ENCODE data around the gene FOXO6. TPM values are rescaled to one million over a fixed set of nuclear protein-coding genes. Genes with fewer than 3 reads are reported as not detected.

The FOXO6 gene
- total and polyA plus RNA-seq, 2 of the 13 experiments (the other 11 are each of a cell fraction or from before 2014, with no cell fraction given) = 0.13 TPM; not detected in 1

DNA sequence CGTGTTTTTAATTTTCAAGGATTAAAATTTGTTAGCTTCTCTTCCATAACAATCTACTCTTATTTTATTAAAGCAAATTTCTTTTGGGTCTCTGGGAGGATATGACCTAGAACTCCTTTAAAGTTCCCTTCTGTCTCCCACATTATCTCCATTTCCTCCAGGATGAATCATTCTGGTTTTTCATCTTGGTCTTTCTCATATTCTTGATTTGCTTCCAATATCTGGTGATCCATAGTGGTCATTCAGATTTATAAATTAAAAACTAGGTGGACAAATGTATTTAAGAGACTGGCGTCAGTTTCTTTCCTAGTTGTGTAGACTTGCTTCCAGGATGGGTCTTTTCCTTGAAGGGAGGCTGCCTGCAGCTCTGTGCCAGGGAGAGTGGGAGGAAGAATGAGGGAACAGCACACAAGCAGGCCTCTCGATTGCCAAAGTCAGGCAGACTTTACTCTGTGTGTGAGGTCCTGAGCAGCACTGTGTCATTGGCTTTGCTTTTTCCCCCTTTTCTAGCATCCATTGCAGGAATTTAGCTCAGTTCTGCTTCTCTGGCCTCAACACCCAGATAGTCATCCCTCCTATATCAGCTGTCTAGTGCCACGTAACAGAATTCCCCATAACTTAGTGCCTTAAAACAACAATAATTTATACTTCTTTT lies 48.1 kb upstream of the FOXO6 start (continued):
- TF ChIP-seq ZNF142 (CRISPR knock-in tag; IDR thresholded peaks at IDR 0.05) = no peak
- no peak for TF ChIP-seq ZNF143 (CRISPR knock-in tag; IDR thresholded peaks at IDR 0.05)

DNA sequence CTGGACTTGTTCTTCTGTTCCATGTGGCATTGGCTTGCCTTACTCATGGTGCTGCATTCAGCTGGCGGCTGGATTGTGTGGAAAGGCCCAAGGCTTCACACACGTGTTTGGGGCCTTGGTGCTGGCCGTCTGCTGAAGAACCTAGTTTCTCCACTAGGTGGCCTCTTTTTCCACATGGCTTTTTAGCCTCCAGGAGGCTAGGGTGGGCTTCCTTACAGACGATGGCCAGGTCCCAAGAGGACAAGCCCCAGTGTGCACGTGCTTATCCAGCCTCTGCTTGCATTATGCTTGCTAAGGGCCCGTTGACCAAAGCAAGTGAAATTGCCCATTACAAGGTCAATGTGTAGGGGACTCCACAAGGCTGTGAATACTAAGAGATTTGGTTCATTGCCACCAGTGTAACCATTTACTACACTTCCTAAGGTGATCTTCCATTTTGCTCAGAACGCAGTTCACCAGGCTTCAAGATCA lies 47.5 kb upstream of the FOXO6 start:
- ChIA-PET POLR2A (no interaction called here), CTCF (ENCODE audit: low intra/inter-chr PET ratio, low total read pairs) (interaction anchor here (1.1 kb wide), 1 partner anchor 119 kb away, joined by 3 read pairs; no protein-coding TSS in a partner anchor)
- peak; percentile 24 for DNase-seq (ENCODE audit: low spot score)
- Histone ChIP-seq H3K79me2 (ENCODE audit: insufficient read depth, low read length) (no peaks in the 10 kb centered on the region), H2AFZ (ENCODE audit: low read length) (no peak overlapping the region), H3K9ac (ENCODE audit: insufficient read depth, low read depth, low read length) (no peak overlapping the region), H3K4me2 (ENCODE audit: low read depth, low read length) (no peak overlapping the region), H3K27ac (ENCODE audit: extremely low read length, insufficient read depth, low read length) (no peak overlapping the region), H3K9me3 (ENCODE audit: low read length) (no peaks in the 10 kb centered on the region), H3K27me3 (ENCODE audit: control insufficient read depth in 1 of 2, insufficient read depth in 2 of 2, low read length in 2 of 2) (no peaks in the 10 kb centered on the region; a peak in 1 of 5 replicates), H3K36me3 (replicated peaks in 1 of 2; ENCODE audit: control insufficient read depth in 1 of 2, insufficient read depth in 2 of 2, low read length in 2 of 2) (no peaks in the 10 kb centered on the region), H4K20me1 (ENCODE audit: insufficient read depth, low read length) (no peaks in the 10 kb centered on the region), H3K4me3 (replicated peaks in 1 of 3; ENCODE audit: insufficient read depth in 1 of 3, low read depth in 2 of 3, low read length in 3 of 3) (no peak overlapping the region), H3K4me1 (ENCODE audit: insufficient read depth, low read length) (peaks cover 12% of the 10 kb centered on the region)
- 25% methylated on average over 6 of the region's 7 CpGs for WGBS (ENCODE audit: low lambda C conversion rate)
- intact Hi-C loops (cut with micrococcal nuclease; ENCODE audit: unreplicated experiment) (no loop called here), in situ Hi-C loops (cut with HindIII; ENCODE audit: extremely low pct_ligation_motif_present, low pct_unique_long_range_greater_than_20kb) (no loop called here)
- no peak for FAIRE-seq
- peak; percentile 82 for ATAC-seq
- BruUV-seq (replicated peaks) = no TSS peak
- TF ChIP-seq ZNF512B (CRISPR knock-in tag; IDR thresholded peaks at IDR 0.05; ENCODE audit: borderline replicate concordance) (no peak), MAF1 (CRISPR knock-in tag; IDR thresholded peaks at IDR 0.05; ENCODE audit: borderline replicate concordance) (no peak), ATF5 (CRISPR knock-in tag; IDR thresholded peaks at IDR 0.05; ENCODE audit: low read depth) (no peak), RFX5 (IDR thresholded peaks at IDR 0.05; ENCODE audit: low read depth, low read length) (no peak), ZNF597 (CRISPR knock-in tag; IDR thresholded peaks at IDR 0.05) (no peak)
- TF ChIP-seq, protein P1, sequence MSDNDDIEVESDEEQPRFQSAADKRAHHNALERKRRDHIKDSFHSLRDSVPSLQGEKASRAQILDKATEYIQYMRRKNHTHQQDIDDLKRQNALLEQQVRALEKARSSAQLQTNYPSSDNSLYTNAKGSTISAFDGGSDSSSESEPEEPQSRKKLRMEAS (IDR thresholded peaks at IDR 0.05) = peak; percentile 58

Data from HepG2 (cell line).